GM12878 (cell line): ENCODE results near the gene DGKB.

Experiments used
- CTCF ChIP-seq, 3 experiments: IDR thresholded peaks in 2 of 3; conservative IDR thresholded peaks in 1 of 3; 2 replicates each; pipeline ENCODE4 v1.5.1; 2011; ENCODE audit warnings: low read depth in 3 of 3, low read length in 3 of 3, mild to moderate bottlenecking in 3 of 3, control low read depth in 2 of 3, moderate library complexity in 2 of 3, inconsistent platforms in 1 of 3, mixed read lengths in 1 of 3; ENCODE audit not compliant: control insufficient read depth in 2 of 3, insufficient read depth in 1 of 3; ENCODE audit errors: extremely low read depth in 1 of 3
- RBBP5 ChIP-seq: fragments of 200-600 bp; sonication (generic); conservative IDR thresholded peaks from 2 replicates; pipeline ENCODE4 v1.6.1; 2016

GRCh38 chr7:14147532-14147931 is 755.0 kb downstream of the DGKB start:
- no peak for TF ChIP-seq CTCF (IDR thresholded peaks at IDR 0.05 in 2 of 3, conservative IDR thresholded peaks at IDR 0.05 in 1 of 3; ENCODE audit: control insufficient read depth in 2 of 3, extremely low read depth in 1 of 3, insufficient read depth in 1 of 3, low read depth in 3 of 3, low read length in 3 of 3)
- no peak for TF ChIP-seq RBBP5
